AML-193 (cell line): ENCODE results near the gene NKX2-1.
"Not testable (repeated sequence)": the region's sequence is repeated elsewhere in the genome, so short reads cannot be mapped to it uniquely, and the experiment has no call there.

Source experiments
- DNase-seq, 2 experiments: peaks; one replicate each; lab custom pipeline; 2025; lab: John Stamatoyannopoulos, UW

The NKX2-1 gene

DNA sequence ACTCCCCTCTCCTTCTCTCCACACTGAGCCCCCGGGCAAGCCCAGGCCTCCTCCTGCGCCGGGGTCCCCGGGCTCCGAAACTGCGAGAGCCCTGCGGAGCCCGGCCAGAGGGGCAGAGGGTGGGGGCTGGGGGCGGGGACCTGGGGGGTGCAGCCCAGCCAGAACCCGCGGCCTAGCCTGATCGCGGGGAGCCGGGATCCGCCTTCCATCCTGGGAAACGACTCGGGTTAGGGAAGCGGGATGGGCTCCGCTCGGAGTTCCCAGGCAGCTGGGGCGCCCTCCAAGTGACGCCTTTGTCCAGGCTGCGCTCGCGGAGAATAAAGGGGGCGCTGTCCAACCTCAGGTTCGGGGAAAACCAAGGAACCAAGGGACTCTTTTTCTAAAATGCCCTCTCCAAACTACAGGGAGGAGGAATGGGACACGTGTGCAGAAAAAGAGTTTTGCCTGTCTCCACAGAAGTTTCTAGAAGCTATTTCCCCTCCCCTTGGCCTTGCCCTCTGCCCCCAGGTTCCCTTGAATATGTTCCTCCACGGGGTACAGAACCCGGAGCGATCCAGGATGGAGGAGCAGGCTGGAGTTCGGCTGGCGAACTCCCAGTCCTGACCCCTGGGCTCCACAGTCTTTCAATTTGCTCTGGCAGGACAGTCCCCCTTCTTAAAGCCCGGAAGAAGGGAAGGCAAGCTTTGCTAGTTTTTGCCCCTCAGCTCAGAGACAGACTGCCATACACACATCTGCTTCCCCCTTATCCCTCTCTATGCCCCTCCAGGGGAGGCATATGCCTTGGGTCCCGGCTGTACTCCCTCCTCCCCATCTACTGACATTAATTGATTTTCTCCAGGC lies 13.9 kb downstream of the NKX2-1 start:
- no peak for DNase-seq

DNA sequence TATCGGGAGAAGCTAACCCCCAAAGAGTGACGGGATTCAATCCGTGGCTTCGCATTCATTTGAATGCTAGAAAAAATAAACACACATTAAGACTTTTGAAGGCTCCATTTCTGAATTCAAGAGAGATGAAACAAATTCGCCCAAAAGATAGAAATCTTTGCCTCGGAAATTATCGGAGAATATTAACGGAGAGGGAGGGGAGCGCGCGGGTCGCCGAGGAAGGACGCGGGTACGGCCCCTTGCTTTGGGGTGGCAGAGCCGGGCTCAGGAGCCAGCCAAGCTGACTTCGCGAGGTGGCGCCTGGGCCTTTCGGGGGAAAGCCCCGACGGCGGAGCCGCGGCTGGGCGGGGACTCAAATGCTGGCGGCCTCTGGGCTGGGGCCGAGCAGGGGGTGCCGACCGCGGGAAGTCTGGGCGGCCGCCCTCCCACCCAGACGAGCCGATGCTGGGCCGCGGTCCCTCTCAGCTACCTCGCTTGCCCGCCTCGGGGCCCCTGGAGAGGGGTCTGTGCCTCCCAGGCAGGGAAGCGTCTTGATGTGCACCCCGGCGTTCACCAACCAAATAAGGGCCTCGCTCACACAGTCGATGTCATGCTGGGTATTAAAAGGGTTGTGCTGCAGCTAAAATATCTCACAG lies 14.7 kb downstream of the NKX2-1 start:
- no peak for DNase-seq

DNA sequence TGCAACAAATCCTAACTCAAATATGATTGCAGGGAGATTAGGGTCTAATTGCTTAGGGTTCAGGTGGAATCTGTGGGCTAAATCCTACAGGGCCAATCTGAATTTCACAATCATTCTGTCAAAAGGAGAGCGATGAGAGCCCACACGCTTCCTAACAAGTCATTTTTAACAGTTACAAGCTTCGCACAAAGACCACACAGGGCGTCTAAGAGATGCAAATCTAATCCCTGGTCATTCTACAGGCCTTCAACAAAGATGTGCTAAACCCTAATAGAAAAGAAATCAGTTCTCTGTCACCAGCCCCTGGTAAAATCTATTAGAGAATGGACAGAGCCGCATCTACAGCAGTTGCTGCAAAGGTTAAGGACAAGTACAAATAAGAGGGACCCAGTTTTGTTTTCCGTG lies 15.3 kb downstream of the NKX2-1 start:
- DNase-seq = no peak

DNA sequence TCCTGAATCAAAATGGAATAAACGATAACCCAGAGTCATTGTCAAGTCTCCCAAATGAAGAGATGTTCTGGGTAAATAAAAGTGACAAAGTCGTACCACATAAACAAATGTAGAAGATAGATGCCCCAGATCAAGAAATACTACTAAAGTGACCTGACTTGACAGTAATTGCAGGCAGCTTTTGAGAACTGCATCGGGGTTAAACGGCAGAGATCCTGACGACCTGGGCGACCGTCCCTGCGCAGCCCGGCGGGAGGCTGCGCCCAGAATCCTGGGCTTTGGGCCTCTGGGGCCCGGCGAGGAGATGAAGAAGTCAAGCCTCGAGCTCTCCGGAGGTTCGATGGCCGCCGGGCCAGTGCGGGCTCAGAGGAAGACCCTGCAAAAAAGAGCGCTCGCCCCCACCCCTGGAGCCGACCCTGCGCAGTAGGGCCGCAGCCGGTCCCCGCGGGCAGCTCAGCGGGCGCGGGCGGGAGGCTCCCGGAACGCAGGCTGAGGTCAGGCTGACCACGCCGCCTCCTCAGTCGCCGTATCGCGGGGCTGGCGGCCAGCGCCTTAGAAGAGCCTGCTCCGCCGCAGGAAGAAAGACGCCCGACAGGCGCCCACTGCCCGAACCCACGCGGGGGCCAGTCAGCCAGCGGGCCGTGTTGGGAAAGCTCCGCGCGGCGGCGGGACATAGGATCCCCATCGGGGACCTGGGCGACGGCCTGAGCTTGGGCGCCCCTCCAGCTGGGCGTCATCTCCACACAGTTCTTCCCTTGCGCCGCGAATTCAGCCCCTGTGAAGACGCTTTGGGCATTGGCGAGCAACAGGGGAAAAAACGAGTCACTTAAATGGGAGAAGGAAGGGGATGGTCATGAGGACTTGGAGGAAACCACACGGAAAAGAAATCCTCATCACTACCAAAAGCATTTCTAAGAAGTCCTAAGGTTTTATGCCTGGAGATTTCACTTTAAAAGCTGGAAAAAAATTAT lies 16.0 kb downstream of the NKX2-1 start:
- DNase-seq = no peak

DNA sequence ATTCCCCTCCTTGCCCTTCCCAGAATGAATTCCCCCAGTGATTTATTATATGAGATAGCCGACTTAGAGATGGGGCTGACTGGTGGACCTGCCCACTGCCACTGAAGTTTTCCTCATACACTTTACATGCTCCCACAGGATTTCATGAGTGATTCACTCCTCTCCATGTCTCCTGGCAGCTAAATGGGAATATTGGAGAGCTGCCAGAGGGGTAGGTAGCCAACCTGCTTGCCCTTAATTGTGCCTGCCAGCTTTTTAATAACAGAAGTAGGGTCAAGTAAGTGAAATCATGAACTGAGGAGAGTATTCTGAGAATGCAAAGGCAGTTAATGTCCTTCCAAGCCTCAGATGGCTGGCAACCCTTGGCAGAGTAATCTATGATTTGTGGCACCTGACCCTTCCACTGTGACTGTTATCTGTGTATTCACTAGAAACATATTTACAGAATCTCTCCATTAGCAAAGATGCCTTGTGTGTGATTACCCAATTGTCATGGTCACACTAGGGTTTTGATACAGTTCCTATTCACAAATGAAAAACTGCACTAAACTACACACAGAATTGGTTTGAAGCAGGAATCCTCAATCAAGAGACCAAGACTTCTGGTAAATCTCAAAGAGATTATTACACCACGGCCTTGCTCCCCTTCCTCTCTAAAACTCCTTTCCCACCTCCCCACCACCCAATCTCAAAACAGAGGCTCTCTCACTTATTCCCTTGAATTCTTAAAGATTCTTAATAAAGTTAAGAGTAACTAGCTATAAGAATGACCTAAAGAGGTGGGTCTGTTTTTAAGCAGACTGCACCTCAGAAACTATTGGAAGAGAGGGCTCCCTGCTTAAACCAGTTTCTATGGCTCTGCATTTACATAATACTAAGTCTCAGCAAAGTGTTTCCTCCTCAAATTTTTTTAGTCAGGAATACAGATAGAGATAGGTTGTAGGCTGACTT lies 17.2 kb downstream of the NKX2-1 start:
- no peak for DNase-seq

DNA sequence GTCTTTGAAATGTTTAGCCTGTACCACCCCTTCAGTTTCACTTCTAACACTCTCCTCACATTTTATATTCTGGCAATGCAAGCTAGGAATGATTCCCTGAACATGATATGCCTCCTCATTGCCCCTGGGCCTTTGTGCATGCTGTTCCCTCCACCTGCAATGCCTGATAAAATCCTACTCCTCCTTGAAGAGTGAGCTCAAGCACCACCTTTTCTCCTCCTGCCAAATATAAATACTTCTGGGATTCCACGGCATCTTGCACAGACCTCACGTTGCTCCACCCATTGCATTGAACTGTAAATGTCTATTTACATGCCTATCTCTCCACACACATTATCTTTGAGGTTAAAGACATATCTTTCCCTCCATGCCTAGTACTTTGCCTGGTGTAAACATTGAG lies 21.1 kb downstream of the NKX2-1 start:
- DNase-seq = no peak

DNA sequence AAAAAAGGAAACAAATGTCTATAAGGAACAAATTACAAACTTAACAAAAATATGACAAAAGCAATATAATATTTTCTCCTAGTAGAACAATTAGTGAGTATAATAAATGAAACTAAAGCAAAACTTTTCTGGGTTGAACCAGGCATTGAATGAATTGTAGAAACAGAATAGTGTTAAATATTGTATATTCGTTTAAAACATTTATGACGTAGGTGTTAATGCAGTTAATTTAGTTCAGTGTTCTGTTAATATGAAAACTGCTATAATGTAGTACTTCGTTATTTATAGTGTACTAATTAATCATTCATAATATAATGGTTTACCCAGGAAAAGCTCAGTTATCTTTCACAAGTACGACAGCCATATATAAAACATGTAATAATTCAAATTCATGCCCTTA lies 23.7 kb downstream of the NKX2-1 start:
- no peak for DNase-seq

DNA sequence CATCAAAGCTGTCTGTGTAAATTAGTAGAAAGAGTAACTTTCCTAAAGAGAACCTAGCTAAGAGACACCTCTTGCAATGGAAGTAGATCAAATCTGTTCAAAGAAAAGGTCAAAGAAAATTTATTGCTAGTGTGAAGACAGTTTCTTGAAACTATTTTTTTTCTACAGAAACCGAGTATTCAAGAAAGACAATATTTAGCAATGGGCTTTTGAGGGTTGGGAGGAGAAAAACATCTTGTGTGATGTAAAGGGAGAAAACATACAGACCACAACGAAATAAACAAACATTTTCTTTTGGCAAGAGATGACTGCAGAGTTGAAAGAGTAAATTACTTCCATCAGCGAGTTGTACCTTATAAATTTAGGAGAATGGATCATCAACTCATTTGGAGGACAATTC lies 24.4 kb downstream of the NKX2-1 start:
- no peak for DNase-seq

DNA sequence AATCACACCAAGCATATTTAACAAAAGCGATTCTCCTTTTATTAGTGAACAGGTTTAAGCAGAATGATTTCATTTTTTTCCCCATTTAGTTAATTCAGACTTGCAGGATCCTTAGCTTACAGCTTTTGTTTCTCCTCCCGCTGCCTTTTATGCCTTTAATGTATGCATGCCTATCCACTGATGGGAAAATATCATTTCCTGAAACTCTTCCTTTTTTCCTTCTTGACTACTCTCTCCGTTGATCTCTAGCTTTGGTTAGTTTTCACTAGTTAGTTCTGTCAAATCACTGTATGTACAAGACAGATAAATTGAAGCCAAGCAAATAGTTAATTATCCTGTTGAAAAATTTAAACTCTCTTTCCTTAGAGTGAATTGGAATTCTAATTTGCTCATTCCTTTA lies 26.3 kb downstream of the NKX2-1 start:
- no peak for DNase-seq

DNA sequence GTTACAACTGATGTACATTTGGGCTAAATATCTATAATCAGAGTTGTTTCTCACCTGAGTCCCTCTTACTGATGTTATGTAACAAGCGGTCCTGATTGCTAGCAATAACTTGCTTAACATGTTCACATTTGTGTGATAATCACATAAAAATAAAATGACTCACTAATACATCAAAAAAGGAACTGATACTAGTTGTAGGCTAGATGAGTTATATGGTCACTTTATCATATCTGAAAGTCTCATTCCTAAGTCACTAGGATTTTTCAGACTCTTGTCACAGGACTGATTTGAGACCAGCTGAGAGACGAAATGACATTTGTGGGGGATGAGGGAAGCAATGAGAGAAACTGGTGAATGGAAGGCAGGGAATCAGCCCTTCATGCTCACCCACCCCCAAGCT lies 34.3 kb downstream of the NKX2-1 start:
- DNase-seq = no peak

DNA sequence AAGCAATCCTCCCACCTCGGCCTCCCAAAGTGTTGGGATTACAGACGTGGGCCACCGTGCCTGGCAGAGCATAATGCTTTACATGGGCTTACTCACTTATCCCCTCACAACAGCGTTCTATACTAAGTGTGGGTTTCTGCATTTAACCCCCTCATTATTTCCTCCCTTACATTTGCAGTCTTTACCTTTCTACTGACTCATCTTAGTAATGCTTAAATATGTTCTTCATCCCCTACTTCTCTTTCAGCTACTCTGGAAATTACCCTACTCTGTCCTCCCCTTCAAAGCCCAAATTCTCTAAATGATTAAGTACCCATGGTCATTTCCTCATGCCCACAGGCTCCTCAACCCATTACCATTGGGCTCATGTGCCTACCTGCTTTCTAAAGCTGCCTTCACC lies 40.7 kb downstream of the NKX2-1 start:
- DNase-seq = no peak

DNA sequence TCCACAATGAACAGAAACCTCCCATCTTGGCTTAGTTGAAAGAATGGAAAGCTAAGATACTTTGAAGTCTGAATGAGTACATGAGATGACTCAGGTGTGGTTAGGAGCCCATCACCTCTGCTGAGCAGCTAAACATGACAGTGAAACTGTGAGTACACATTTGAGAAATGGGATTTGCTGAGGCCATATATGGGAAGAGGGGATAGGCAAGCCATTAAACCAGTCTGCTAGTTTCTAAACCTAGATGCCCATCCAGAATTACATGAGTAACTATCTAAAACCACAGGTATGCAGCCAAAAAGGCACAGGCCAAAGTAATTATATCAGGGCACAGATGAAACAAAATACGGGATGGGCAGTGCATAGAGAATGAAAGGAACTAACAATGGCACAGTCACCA lies 41.2 kb downstream of the NKX2-1 start:
- no peak for DNase-seq

DNA sequence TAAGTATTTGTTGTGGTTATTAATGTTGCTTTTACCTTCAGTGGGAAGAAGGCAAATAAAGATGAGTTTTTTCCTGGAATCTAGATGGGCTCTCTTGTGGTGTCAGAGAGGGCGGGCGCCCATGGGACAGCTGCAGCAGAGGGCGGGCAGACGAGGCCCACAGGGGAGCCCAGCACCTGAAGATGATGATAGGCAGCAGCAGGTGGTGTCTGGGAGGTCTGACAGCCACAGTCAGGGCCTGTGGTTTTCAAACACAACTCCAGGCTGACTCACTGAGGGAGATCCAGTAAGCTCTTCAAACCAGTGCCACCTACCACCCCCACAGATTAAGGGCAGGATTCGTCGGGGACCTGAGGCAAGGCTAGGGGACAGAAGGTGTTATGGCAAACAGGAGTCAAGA lies 42.8 kb downstream of the NKX2-1 start:
- no peak for DNase-seq

DNA sequence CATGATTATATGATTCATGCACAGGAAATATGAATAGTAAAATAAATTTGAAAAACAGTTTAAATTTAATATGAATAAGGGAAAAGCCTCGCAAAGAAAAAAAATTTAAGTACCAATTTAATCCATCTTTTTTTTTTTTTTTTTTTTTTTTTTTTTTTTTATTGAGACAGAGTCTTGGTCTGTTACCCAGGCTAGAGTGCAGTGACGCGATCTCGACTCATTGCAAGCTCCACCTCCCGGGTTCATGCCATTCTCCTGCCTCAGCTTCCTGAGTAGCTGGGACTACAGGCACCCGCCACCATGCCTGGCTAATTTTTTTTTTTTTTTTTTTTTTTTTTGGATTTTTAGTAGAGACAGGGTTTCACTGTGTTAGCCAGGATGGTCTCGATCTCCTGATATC lies 44.0 kb downstream of the NKX2-1 start:
- not testable (repeated sequence) for DNase-seq

DNA sequence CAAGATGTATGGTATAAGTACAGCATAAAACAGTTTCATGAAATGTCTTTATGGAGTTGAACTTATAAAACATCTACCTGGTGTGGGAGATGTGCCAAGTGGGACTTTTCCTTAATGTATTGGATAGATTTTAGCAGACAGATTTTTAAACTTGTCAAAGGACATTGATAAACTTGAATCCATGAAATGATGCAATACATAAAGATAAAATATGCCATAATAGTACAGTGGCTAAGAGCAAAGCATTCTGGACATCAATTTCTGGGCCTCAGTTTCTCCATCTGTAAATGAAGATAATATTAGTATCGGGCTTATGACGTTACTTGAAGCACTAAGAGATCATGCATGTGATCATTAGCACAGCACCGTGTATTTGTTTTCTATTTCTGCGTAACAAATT lies 45.4 kb downstream of the NKX2-1 start:
- no peak for DNase-seq

DNA sequence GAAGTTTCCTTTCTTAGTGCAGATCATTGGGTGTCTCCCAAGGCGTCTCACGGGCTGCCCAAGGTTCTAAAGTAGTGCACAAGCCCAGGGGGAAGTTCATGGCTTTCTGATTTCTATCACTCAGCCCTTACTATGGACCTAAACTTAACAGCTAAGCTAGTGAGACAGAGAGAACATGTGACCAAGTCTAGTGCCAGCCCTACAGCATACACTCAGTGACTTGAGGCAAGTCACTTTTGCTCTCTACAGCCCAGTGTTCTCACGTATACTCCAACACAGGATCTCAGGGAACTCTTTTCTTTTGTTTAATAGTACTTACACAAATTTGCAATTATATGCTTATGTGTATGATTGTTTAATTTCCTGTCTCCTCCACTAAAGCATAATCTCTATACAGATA lies 48.6 kb downstream of the NKX2-1 start:
- no peak for DNase-seq

DNA sequence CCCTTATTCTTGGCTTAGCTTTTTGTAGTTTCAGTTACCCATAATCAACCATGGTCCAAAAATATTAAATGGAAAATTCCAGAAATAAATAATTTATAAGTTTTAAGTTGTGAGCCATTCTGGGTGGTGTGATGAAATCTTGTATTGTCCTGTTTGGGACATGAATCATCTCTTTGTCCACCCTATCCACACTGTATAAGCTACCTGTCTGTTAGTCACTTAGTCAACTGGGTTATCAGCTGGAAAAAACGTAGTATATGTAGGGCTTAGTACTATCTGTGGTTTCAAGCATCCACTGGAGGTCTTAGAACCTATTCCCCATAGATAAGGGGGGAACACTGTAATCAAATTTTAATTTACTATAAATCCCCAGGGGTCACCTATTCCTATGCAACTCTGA lies 52.7 kb downstream of the NKX2-1 start:
- DNase-seq = no peak
